Measurements from ENCODE around the gene SPATS2.

- TF ChIP-seq, protein P1, sequence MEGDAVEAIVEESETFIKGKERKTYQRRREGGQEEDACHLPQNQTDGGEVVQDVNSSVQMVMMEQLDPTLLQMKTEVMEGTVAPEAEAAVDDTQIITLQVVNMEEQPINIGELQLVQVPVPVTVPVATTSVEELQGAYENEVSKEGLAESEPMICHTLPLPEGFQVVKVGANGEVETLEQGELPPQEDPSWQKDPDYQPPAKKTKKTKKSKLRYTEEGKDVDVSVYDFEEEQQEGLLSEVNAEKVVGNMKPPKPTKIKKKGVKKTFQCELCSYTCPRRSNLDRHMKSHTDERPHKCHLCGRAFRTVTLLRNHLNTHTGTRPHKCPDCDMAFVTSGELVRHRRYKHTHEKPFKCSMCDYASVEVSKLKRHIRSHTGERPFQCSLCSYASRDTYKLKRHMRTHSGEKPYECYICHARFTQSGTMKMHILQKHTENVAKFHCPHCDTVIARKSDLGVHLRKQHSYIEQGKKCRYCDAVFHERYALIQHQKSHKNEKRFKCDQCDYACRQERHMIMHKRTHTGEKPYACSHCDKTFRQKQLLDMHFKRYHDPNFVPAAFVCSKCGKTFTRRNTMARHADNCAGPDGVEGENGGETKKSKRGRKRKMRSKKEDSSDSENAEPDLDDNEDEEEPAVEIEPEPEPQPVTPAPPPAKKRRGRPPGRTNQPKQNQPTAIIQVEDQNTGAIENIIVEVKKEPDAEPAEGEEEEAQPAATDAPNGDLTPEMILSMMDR (IDR thresholded peaks at IDR 0.05; ENCODE audit: low read length) = no peak
- TF ChIP-seq EZH2 (IDR thresholded peaks at IDR 0.05; ENCODE audit: borderline replicate concordance, low read length) = no peak
Observed at GRCh38 chr12:49322708-49323523, 44.3 kb upstream of the SPATS2 start, which contains the start of gene TROAP.

All from OCI-LY1 (cell line).